ENCODE results near the gene GGA1. TPM values are rescaled to one million over a fixed set of nuclear protein-coding genes. Genes with fewer than 3 reads are reported as not detected.

The GGA1 gene
- total and polyA plus RNA-seq, 2 of the 4 experiments (the other 2 are of a cell fraction): 17.2 to 48.5 TPM

- CTCF ChIA-PET: interaction anchor here (0.9 to 1.7 kb wide), 4 partner anchors 15 to 28 kb away, joined by 3 to 7 read pairs (median 4); no protein-coding TSS in a partner anchor
Measured at GRCh38 chr22:37564111-37564711, 44.4 kb upstream of the GGA1 start.

More at GRCh38 chr22:37564111-37564711, 44.4 kb upstream of the GGA1 start:
- H3K79me1 ChIP-seq (ENCODE audit: low read depth in 1 of 2, low read length in 2 of 2): peaks cover 20 to 81% of the 10 kb centered on the region in 2 experiments; a peak in 3 of 4 replicates
- peak overlapping the region; percentile 55 for H3K14ac ChIP-seq (replicated peaks; ENCODE audit: low read depth, low read length)
- no peak overlapping the region for H3K4me3 ChIP-seq (ENCODE audit: insufficient read depth, low read depth, low read length)
- H3K56ac ChIP-seq (ENCODE audit: extremely low read depth, insufficient read depth, low read length): no peak overlapping the region
- peak; percentile 49 for DNase-seq
- H3K4me2 ChIP-seq (ENCODE audit: low read depth, low read length): peak overlapping the region; percentile 68
- dilution Hi-C loops (cut with HindIII; ENCODE audit: low sequenced_read_pairs, unreplicated experiment) (no loop called here), in situ Hi-C loops (cut with MboI; ENCODE audit: low sequenced_read_pairs) (no loop called here), intact Hi-C loops (cut with micrococcal nuclease) (no loop called here)
- POLR2A ChIA-PET (ENCODE audit: unreplicated experiment): no interaction called here
- peak overlapping the region; percentile 71 for H3K27ac ChIP-seq (ENCODE audit: insufficient read depth, low read length)
- peak overlapping the region; percentile 25 for H2AK9ac ChIP-seq (replicated peaks; ENCODE audit: low read depth, low read length, poor library complexity)
- no peaks in the 10 kb centered on the region for H3K27me3 ChIP-seq (ENCODE audit: control insufficient read depth, insufficient read depth, low read length)
- peak overlapping the region; percentile 34 for H3K4ac ChIP-seq (ENCODE audit: low read depth, low read length)
- no peak overlapping the region for H2BK20ac ChIP-seq (ENCODE audit: low read depth, low read length)
- H2AK5ac ChIP-seq (ENCODE audit: low read depth, low read length): peak overlapping the region; percentile 86; the same call in 1 of the 2 replicates
- no peaks in the 10 kb centered on the region for H3K9me3 ChIP-seq (ENCODE audit: control insufficient read depth, insufficient read depth, low read length)
- H4K5ac ChIP-seq (ENCODE audit: low read depth, low read length): no peak overlapping the region; the same call in 1 of the 2 replicates
- H3K4me1 ChIP-seq (ENCODE audit: control insufficient read depth, insufficient read depth, low read length): peaks cover 33% of the 10 kb centered on the region
- no peak overlapping the region for H2AFZ ChIP-seq (replicated peaks; ENCODE audit: low read length, poor library complexity)
- no peak overlapping the region for H2BK15ac ChIP-seq (ENCODE audit: low read depth, low read length)
- peak overlapping the region; percentile 56 for H2BK5ac ChIP-seq (ENCODE audit: low read depth, low read length, poor library complexity, severe bottlenecking)
- WGBS, 2 experiments (ENCODE audit: extremely low coverage in 2 of 2, insufficient read length in 1 of 2): 33% methylated on average over 1 of the region's 7 CpGs; no CpG with 5 or more reads in 1 of the 2 experiments
- BruUV-seq (replicated peaks): no TSS peak
- H3K23ac ChIP-seq (ENCODE audit: low read depth, low read length): peak overlapping the region; percentile 19
- peaks cover 21% of the 10 kb centered on the region for H3K9me1 ChIP-seq (ENCODE audit: insufficient read depth, low read length)
- H2BK120ac ChIP-seq (ENCODE audit: low read depth, low read length): no peak overlapping the region
- H3K36me3 ChIP-seq (ENCODE audit: control insufficient read depth, insufficient read depth, low read length): peaks cover 43% of the 10 kb centered on the region
- H4K20me1 ChIP-seq (ENCODE audit: insufficient read depth, low read length): peaks cover 82% of the 10 kb centered on the region
- H4K91ac ChIP-seq (ENCODE audit: insufficient read depth, low read depth, low read length): no peak overlapping the region
- no peak for ATAC-seq (ENCODE audit: low read depth)
- H4K8ac ChIP-seq (ENCODE audit: low read depth in 2 of 2, low read length in 2 of 2): peak overlapping the region in 1 of 2 experiments; percentile 39; a peak in 1 of 4 replicates
- H3K18ac ChIP-seq (ENCODE audit: low read depth, low read length): no peak overlapping the region
- peak overlapping the region; percentile 10; the same call in 1 of the 2 replicates for H3K9ac ChIP-seq (ENCODE audit: low read depth, low read length)
- TF ChIP-seq NFE2L2 (IDR thresholded peaks at IDR 0.05; ENCODE audit: low read depth, low read length): no peak
- no peak for TF ChIP-seq USF2 (IDR thresholded peaks at IDR 0.05; ENCODE audit: low read depth, low read length)
- TF ChIP-seq MAFK (IDR thresholded peaks at IDR 0.05; ENCODE audit: low read depth, low read length): no peak
- TF ChIP-seq BHLHE40 (IDR thresholded peaks at IDR 0.05; ENCODE audit: low read depth, low read length): no peak
- TF ChIP-seq, protein P1, sequence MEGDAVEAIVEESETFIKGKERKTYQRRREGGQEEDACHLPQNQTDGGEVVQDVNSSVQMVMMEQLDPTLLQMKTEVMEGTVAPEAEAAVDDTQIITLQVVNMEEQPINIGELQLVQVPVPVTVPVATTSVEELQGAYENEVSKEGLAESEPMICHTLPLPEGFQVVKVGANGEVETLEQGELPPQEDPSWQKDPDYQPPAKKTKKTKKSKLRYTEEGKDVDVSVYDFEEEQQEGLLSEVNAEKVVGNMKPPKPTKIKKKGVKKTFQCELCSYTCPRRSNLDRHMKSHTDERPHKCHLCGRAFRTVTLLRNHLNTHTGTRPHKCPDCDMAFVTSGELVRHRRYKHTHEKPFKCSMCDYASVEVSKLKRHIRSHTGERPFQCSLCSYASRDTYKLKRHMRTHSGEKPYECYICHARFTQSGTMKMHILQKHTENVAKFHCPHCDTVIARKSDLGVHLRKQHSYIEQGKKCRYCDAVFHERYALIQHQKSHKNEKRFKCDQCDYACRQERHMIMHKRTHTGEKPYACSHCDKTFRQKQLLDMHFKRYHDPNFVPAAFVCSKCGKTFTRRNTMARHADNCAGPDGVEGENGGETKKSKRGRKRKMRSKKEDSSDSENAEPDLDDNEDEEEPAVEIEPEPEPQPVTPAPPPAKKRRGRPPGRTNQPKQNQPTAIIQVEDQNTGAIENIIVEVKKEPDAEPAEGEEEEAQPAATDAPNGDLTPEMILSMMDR (conservative IDR thresholded peaks at IDR 0.05; ENCODE audit: low read depth, low read length): no peak
- no peak for TF ChIP-seq SMC3 (IDR thresholded peaks at IDR 0.05; ENCODE audit: low read depth, low read length)
- TF ChIP-seq RFX5 (IDR thresholded peaks at IDR 0.05; ENCODE audit: low read depth, low read length): no peak
- TF ChIP-seq FOS (IDR thresholded peaks at IDR 0.05; ENCODE audit: low read depth, low read length): no peak

All from IMR-90 (cell line).